Measurements from ENCODE around the gene QRICH2.
A peak's percentile ranks its signal among the peaks of the same experiment; 100 is the strongest.
"Not testable (repeated sequence)": the region's sequence is repeated elsewhere in the genome, so short reads cannot be mapped to it uniquely, and the experiment has no call there.

The QRICH2 gene

DNA sequence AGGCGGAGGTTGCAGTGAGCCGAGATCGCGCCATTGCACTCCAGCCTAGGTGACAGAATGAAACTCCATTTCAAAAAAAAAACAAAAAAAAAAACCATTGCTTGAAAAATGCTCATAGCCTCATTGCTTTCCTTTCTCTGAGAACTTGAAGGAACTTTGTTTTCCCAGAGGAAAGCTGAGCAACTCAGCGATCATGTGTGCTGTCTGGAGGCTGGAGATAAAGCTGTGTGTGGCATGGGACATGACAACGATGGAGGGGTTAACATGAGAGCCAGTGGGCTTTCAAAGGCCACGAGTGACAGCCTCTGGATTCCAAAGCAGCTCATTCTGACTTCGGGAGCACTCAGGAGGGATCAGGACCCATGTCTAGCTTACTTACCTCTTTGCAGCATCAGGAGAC lies 21.6 kb upstream of the QRICH2 start:
- DNase-seq: no peak

DNA sequence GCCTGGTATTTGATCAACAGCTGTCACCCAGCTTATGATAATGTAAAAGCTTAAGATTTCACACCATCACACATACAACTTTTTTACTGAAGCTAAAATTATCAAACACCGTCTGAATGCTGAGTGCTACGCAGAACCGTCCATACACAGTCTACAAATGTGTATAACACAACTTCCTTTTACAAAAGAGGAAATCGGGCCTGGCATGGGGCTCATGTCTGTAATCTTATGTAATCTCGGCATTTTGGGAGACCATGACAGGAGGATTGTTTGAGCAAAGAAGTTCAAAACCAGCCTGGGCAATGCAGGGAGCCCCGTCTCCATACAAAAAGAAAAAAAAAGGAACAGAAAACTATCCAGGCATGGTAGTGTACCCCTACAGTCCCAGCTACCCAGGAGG lies 19.6 kb upstream of the QRICH2 start:
- DNase-seq: no peak

- DNase-seq: no peak
Observed at GRCh38 chr17:76326306-76326705, 18.2 kb upstream of the QRICH2 start.

DNA sequence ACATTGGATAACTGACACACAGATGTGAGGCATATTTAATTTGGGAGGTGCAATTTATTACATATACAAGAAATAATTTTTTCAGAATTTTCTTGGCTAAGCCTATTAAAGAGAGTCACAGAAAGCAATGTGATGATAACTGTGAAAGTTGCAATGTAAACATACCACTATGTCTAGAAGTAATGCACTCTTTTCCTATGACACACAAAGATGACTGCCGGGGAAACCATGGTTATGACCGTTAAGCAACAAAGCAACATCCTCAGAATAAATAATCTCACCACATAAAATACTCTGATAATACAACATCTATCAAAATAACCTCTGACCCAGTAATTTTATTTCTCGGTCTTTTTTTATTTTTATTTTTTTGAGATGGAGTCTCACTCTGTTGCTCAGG lies 10.5 kb upstream of the QRICH2 start:
- DNase-seq: no peak

- no peak for DNase-seq
Observed at GRCh38 chr17:76317535-76317934, 9.5 kb upstream of the QRICH2 start.

- no peak for DNase-seq
Observed at GRCh38 chr17:76314392-76315227, 6.5 kb upstream of the QRICH2 start.

DNA sequence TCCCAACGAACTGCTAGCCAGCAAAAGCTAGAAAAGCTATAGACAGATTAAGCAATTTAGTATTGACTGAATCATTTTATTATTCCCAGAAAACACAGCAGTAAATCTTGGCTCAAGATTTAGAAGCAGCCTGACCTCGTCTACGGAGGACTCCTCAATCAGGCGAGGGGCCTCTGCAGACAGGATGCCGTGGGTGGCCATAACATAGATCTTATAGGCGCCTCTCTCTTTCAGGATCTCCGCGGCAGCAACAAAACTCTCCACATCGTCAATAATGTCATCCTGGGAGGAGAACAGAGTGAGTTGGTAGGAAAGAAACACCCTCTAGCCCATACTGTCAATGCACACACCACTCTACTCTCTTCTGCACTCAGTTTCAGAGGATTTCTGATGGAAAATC lies 4.7 kb upstream of the QRICH2 start:
- DNase-seq: no peak

DNA sequence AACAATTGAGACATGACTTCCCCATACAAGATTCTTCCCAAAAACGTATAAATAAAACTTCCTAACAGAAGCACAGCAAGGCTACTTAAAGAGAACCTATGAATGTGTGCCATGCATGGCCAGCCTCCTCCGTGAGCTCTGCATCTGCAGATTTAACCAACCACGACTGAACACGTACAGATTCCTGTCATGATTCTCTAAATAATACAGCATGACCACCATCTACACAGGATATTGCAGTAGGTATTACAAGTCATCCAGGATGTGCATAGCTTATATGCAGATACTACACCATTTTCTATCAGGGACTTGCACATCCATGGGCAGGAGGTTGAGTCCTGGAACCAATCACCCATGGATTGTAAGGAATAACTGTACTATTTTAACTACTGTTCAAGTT lies 1.4 kb upstream of the QRICH2 start:
- DNase-seq: no peak

DNA sequence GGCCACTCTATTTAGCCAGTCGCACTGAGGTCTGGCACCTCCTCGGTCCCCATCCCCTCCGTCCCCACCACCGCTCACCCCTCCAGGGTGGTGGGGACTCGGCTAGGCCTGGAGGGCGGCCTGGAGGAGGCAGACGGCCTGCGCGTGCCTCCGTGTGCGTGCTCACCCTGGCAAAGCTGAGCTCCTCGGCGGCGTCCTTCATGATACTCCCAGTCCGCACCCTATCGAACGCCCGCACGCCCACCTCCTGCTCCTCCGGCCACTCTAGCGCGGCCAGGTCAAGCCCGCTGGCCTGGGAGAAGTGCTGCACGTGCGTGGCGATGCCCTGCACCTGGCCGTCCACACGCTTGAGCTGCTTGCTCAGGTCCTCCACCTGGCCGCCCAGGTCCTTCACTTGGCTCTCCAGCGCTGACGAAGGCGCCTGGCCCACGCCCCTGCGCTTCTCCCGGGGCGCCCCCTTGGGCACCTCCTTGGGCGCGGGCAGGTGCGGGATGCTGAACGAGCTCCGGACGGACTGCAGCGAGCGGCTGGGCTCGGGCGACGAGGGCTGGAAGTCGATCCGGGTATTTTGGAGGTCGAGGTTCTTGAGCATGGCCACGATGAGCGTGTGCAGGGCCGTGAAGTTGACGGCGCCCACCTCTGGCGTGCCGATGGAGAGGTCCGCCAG lies 644 bp downstream of the QRICH2 start:
- DNase-seq: no peak

- not testable (repeated sequence) for DNase-seq
Observed at GRCh38 chr17:76305135-76305454, 3.0 kb downstream of the QRICH2 start.

- DNase-seq: no peak
Observed at GRCh38 chr17:76304226-76305134, 3.6 kb downstream of the QRICH2 start.

- DNase-seq: no peak
Observed at GRCh38 chr17:76297436-76297835, 10.6 kb downstream of the QRICH2 start.

GRCh38 chr17:76296889-76297288 lies 11.2 kb downstream of the QRICH2 start:
- DNase-seq: no peak

DNA sequence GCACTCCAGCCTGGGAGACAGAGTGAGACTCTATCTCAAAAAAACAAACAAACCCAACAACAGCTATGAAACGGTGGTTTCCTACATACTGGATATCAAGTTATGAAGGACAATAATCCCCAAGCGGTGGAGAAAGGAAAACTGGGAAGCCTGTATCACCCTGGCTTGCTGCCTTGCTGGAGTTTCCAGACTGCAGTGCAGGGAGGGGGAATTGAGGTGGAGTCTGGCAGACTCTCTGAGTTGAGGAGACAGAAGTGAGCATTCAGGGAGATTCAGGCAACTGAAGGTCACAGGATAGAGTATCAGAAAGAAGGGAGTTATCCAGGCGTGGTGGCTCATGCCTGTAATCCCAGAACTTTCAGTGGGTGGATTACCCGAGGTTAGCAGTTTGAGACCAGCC lies 11.9 kb downstream of the QRICH2 start:
- no peak for DNase-seq

- no peak for DNase-seq
Observed at GRCh38 chr17:76293106-76293505, 15.0 kb downstream of the QRICH2 start.

- DNase-seq: no peak
Observed at GRCh38 chr17:76292567-76292966, 15.5 kb downstream of the QRICH2 start.

GRCh38 chr17:76281573-76282371 lies 26.3 kb downstream of the QRICH2 start:
- no peak for DNase-seq

- DNase-seq: no peak
Observed at GRCh38 chr17:76280650-76281049, 27.4 kb downstream of the QRICH2 start.

DNA sequence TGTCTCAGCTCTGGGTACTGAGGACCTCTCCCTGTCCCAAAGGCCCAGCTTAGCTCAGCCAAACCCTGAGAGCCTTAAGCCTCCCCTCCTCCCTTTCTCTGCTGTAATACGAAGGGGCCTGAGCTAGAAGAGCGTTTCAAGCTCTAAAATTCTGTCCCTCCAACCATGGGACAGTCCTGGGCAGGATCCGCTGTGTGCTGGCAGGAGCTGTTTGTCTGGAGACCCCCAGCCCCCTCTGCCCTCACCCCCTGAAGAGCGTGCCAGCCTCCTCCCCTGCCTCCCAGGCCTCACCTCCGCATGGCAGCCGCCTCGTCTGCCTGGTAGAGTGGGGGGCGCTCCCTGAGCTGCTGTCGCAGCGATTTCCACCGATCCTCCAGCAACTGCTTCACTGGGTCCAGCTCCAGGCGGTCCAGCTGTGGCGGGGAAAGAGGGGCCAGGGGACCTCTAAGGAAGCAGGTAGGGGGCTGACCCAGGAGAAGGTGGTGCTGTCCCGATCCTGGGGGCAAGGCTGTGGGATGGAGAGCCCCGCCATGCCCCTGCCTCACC lies 28.3 kb downstream of the QRICH2 start:
- no peak for DNase-seq

DNA sequence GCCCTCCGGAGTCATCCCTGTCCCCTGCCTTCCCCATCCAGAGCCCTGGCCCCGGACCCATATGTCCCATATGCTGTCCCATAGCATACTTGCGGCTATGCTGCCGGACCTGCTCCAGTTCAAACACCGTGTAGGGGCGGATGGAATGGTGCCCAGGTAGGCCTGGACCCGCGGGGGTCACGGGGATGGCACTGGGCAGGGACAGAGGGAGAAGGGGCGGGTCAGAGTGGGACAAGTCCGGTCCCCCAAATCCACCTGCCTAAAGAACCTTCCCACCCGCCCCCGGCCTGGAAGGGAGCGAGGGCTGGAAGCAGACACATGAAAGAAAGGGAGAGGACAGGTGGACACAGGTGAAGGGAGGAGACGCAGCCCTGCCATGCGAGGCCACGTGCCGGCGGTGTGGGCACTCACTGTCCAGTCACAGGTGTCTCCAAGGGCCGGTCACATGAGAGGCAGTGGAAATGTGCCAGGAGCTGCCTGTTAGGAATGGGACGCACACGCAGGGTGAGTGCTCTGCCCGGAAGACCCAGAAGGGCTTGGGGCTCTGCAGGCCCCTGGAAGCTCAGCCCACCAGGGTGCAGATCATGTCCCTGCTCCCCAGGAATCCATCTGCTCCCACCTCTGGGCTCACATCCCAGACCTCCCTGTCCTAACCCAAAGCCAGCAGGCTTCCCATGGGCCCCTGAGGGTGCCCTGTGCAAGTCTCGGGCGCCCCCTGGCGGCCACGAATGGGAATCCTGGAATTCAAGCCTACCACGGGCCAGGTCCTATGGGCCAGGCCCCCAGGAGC lies 28.9 kb downstream of the QRICH2 start:
- DNase-seq: peak; percentile 94

DNA sequence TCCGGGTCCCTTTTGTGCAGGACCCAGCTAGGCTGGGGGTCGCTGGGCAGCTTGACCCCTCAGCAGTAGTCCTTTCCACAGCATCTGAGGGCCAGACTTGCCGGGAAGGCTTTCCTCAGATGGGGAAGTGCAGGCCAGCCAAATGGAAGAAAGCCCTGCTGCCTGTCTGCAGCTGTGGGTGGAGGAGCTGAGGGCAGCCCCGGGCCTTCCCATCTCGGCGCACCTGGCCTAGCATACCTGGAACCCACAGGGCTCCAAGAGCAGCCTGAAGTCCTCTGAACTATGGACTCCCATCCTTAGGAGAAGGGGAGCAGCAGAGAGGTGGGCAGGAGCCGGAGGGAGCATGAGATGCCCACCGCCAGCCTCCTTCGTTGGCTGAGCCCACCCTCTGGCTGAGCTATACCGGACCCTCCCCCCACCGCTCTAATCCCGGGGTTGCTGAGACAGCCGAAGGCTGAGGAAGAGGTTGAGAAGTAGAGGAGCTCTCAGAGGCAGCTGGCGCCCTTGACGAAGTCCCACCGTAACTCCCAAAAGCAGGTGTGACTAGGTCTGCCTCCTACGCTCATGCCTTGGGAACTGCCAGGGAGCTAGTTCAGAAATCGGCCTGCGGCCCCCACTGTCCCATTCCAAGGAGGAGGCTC lies 29.7 kb downstream of the QRICH2 start:
- DNase-seq: no peak
